Psoas muscle (tissue), 8 donors: ENCODE measurements around the gene TREML2. TPM values are rescaled to one million over a fixed set of nuclear protein-coding genes. Genes with fewer than 3 reads are reported as not detected.

Source experiments
- ATAC-seq, 4 donors: fragments of 200-7000 bp; cut with Tn5 transposase; one replicate each; pipeline ENCODE4 v1.9.1; 2020; ENCODE audit warnings: moderate library complexity in 3 of 4, mild to moderate bottlenecking in 2 of 4
- DNase-seq, 2 donors: peaks; one replicate each; pipeline ENCODE4 v3.0.0-alpha.2; 2020
- H3K27ac ChIP-seq: fragments of 200-600 bp; one replicate; pipeline ENCODE4 v1.8.0; 2022
- H3K27me3 ChIP-seq, 3 donors: fragments of 200-600 bp in 1 of 3; one replicate each; pipeline versions ENCODE4 v1.6.1 to v1.8.0; 2013 to 2022; ENCODE audit warnings: low read length in 2 of 3, mild to moderate bottlenecking in 2 of 3, moderate library complexity in 1 of 3; ENCODE audit not compliant: insufficient read depth in 3 of 3
- H3K36me3 ChIP-seq, 2 donors: fragments of 200-600 bp in 1 of 2; one replicate each; pipeline versions ENCODE4 v1.6.1 to v1.8.0; 2013 to 2022; ENCODE audit warnings: low read depth in 1 of 2, mild to moderate bottlenecking in 1 of 2, moderate library complexity in 1 of 2; ENCODE audit not compliant: insufficient read depth in 1 of 2
- H3K4me1 ChIP-seq: fragments of 200-600 bp; one replicate; pipeline ENCODE4 v1.8.0; 2022
- H3K4me3 ChIP-seq: fragments of 200-600 bp; one replicate; pipeline ENCODE4 v1.8.0; 2022; ENCODE audit warnings: mild to moderate bottlenecking
- H3K9me3 ChIP-seq: fragments of 200-600 bp; one replicate; pipeline ENCODE4 v1.8.0; 2022
- WGBS, 3 donors: extraction: QIAGEN DNeasy Blood & Tissue Kit; methylation state at CpG; one replicate each; pipeline versions ENCODE4 v1.1.6 to v1.1.7; 2013; 5-methylcytosine and 5-hydroxymethylcytosine counted together
- intact Hi-C, 2 donors: fragments of 100-400 bp; cut with DNase I; formaldehyde crosslinking; loops; one replicate each; pipeline versions ENCODE4 v1.11.0 to v1.14.2; 2022
- polyA plus RNA-seq, 3 donors: library from polyadenylated mRNA; stranded (reverse); fragments of 200-250 nt; gene quantifications; one replicate each; pipeline ENCODE4 v1.2.3, GENCODE V29; 2013
- total RNA-seq, 4 donors: library from RNA; stranded (reverse); fragmentation: NEBNext Ultra II Directional in 2 of 4; extraction: Animal tissue kit (Norgen Biotek cat#: 25700) in 2 of 4; gene quantifications; one replicate each; pipeline versions ENCODE4 v1.2.1 to v1.2.4, GENCODE V29; 2021 to 2023
- TF ChIP-seq, protein P1 (sequence below): fragments of 200-600 bp; IDR thresholded peaks from one replicate; pipeline ENCODE4 v1.8.0; 2022; ENCODE audit warnings: antibody characterized with exemption
- donor health status: healthy with polysubstance abuse.
- donor health status: DM: no; HTN: no; CAD: no; lungs with moderate emphysema.
- donor health status: Bipolar disorder and iron deficiency.
- donor health status: healthy.
- donor health status: DM: yes; HTN: yes; CAD: no.
- donor health status: DM: no; HTN: no; CAD: no.
- donor health status: DM: no; HTN: no; CAD: no.
- donor health status: DM: yes; HTN: yes; CAD: no.

TREML2 gene
- total and polyA plus RNA-seq, 7 donors, result 0.01 to 0.20 (median 0.08) TPM; not detected in 2

- 62 to 68% (median 67%) methylated on average over 5 of the region's 5 CpGs for WGBS, 3 donors
- no peak overlapping the region for H3K4me3 ChIP-seq
- TF ChIP-seq, protein P1, sequence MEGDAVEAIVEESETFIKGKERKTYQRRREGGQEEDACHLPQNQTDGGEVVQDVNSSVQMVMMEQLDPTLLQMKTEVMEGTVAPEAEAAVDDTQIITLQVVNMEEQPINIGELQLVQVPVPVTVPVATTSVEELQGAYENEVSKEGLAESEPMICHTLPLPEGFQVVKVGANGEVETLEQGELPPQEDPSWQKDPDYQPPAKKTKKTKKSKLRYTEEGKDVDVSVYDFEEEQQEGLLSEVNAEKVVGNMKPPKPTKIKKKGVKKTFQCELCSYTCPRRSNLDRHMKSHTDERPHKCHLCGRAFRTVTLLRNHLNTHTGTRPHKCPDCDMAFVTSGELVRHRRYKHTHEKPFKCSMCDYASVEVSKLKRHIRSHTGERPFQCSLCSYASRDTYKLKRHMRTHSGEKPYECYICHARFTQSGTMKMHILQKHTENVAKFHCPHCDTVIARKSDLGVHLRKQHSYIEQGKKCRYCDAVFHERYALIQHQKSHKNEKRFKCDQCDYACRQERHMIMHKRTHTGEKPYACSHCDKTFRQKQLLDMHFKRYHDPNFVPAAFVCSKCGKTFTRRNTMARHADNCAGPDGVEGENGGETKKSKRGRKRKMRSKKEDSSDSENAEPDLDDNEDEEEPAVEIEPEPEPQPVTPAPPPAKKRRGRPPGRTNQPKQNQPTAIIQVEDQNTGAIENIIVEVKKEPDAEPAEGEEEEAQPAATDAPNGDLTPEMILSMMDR, result no peak
- intact Hi-C loops, result no loop called here
- DNase-seq (no peak), ATAC-seq (no peak)
- H3K27ac ChIP-seq, result no peak overlapping the region
- no peaks in the 10 kb centered on the region for H3K4me1 ChIP-seq
- no peaks in the 10 kb centered on the region for H3K36me3 ChIP-seq
- H3K9me3 ChIP-seq, result no peaks in the 10 kb centered on the region
- H3K27me3 ChIP-seq, result no peaks in the 10 kb centered on the region
Measured at GRCh38 chr6:41167173-41167963, 33.6 kb downstream of the TREML2 start.

- WGBS, 3 donors, result 73 to 83% (median 78%) methylated on average over 4 of the region's 4 CpGs
- intact Hi-C loops, result no loop called here
- no peaks in the 10 kb centered on the region for H3K4me1 ChIP-seq
- TF ChIP-seq, protein P1, result no peak
- no peaks in the 10 kb centered on the region for H3K9me3 ChIP-seq
- H3K27me3 ChIP-seq, result no peaks in the 10 kb centered on the region
- no peak for DNase-seq
- ATAC-seq, result no peak
- H3K36me3 ChIP-seq, result no peaks in the 10 kb centered on the region
- H3K27ac ChIP-seq, result no peak overlapping the region
- no peak overlapping the region for H3K4me3 ChIP-seq
Measured at GRCh38 chr6:41164551-41165120, 36.3 kb downstream of the TREML2 start.

DNA sequence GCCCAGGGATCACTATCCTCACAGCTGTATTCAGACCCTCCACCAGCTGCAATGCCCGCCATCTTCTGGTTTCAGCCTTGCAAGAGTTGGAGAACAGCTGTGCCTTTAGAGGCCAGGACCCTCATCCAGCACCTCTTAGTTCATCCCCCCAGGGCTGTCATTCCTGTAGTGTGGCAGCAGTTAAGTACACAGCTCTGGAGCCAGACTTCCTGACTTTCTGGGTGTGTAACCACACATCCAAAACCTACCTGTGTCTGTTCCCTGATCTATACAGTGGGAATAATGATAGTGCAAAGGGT, 37.6 kb downstream of the TREML2 start:
- ATAC-seq (no peak), DNase-seq (no peak)
- intact Hi-C loops, result no loop called here
- Histone ChIP-seq H3K27me3 (peaks cover 0 to 2% (median 0%) of the 10 kb centered on the region in 3 donors), H3K27ac (no peak overlapping the region), H3K36me3 (no peaks in the 10 kb centered on the region), H3K4me1 (no peaks in the 10 kb centered on the region), H3K9me3 (no peaks in the 10 kb centered on the region), H3K4me3 (no peak overlapping the region)
- TF ChIP-seq, protein P1, result no peak
- 78 to 88% (median 85%) methylated on average over 1 of the region's 1 CpG for WGBS, 3 donors

GRCh38 chr6:41162687-41163418, 38.1 kb downstream of the TREML2 start, which contains the start of gene TREM2:
Gene TREM2 (minus strand): TSS chr6:41163116. CDS start chr6:41163082, 34 bp downstream.
- no peaks in the 10 kb centered on the region for H3K4me1 ChIP-seq
- TF ChIP-seq, protein P1, result no peak
- no peak within 1 kb of the TSS for H3K27ac ChIP-seq
- ATAC-seq (no peak), DNase-seq (no peak)
- no peaks in the 10 kb centered on the region for H3K9me3 ChIP-seq
- peaks cover 0 to 2% (median 0%) of the 10 kb centered on the region in 3 donors for H3K27me3 ChIP-seq
- H3K36me3 ChIP-seq, result no peaks in the 10 kb centered on the region
- no peak within 1 kb of the TSS for H3K4me3 ChIP-seq
- intact Hi-C loops, result no loop called here
- WGBS, 3 donors, result 73 to 80% (median 77%) methylated on average over 10 of the region's 10 CpGs
